ENCODE data around the gene ACOT4.

- TF ChIP-seq CTCF (IDR thresholded peaks at IDR 0.05; ENCODE audit: extremely low read depth in 1 of 2, insufficient read depth in 1 of 2, low read depth in 1 of 2, low read length in 2 of 2) (no peak), JUN (IDR thresholded peaks at IDR 0.05; ENCODE audit: borderline replicate concordance, insufficient read depth, insufficient read length, low read depth) (no peak), MYC (IDR thresholded peaks at IDR 0.05; ENCODE audit: low read depth, low read length) (no peak), POLR2A (IDR thresholded peaks at IDR 0.05; ENCODE audit: low read depth, low read length) (no peak), POLR2AphosphoS5 (IDR thresholded peaks at IDR 0.05; ENCODE audit: insufficient read depth, low read depth, low read length) (no peak), FOS (IDR thresholded peaks at IDR 0.05; ENCODE audit: borderline replicate concordance, insufficient read depth, low read length) (no peak), EZH2 (IDR thresholded peaks at IDR 0.05; ENCODE audit: borderline replicate concordance, low read depth, low read length, severe bottlenecking) (no peak), GATA2 (IDR thresholded peaks at IDR 0.05; ENCODE audit: insufficient read depth, insufficient read length, low read depth, low read length) (no peak)
Observed at GRCh38 chr14:73576391-73576790, 15.3 kb upstream of the ACOT4 start.
